WTC11 (cell line): ENCODE measurements around the gene TMPRSS6. TPM values are rescaled to one million over a fixed set of nuclear protein-coding genes. Genes with fewer than 3 reads are reported as not detected.

ENCODE experiments used
- ATAC-seq: fragments of 200-7000 bp; cut with Tn5 transposase; 2 replicates; pipeline ENCODE4 v1.10.0; 2021; ENCODE audit warnings: mild to moderate bottlenecking, moderate library complexity
- CTCF ChIA-PET: fragments of 300-600 bp; sonication (Branson Sonifier 250); formaldehyde crosslinking; loops from one replicate; lab custom pipeline; 2021; ENCODE audit warnings: antibody characterized with exemption; lab: Charles Lee
- POLR2A ChIA-PET: fragments of 350-600 bp; sonication (Branson Sonifier 250); formaldehyde crosslinking; loops from one replicate; lab custom pipeline; 2021; ENCODE audit warnings: antibody characterized with exemption; lab: Charles Lee
- DNase-seq: peaks from one replicate; pipeline ENCODE4 v3.0.0; 2021; ENCODE audit warnings: low spot score
- H3K27ac Mint-ChIP-seq: 2 replicates; pipeline ENCODE4 v1.8.0; 2021; ENCODE audit warnings: mixed read lengths
- H3K27me3 Mint-ChIP-seq: 2 replicates; pipeline ENCODE4 v1.8.0; 2021; ENCODE audit warnings: low read depth, mild to moderate bottlenecking, moderate library complexity, mixed read lengths
- H3K36me3 Mint-ChIP-seq: 2 replicates; pipeline ENCODE4 v1.8.0; 2021; ENCODE audit warnings: mixed read lengths
- H3K4me1 Mint-ChIP-seq: 2 replicates; pipeline ENCODE4 v1.8.0; 2022; ENCODE audit warnings: mixed read lengths
- H3K4me3 Mint-ChIP-seq: 2 replicates; pipeline ENCODE4 v1.8.0; 2021; ENCODE audit warnings: mild to moderate bottlenecking, moderate library complexity, mixed read lengths
- H3K9me3 Mint-ChIP-seq: 2 replicates; pipeline ENCODE4 v1.8.0; 2021; ENCODE audit warnings: mixed read lengths
- ATF1 ChIP-seq: sonication (generic); formaldehyde crosslinking; IDR thresholded peaks from 2 replicates; pipeline ENCODE4 v1.8.1; 2023; ENCODE audit warnings: mild to moderate bottlenecking, moderate library complexity, missing genetic modification reagents
- ELF4 ChIP-seq: sonication (generic); formaldehyde crosslinking; IDR thresholded peaks from 2 replicates; pipeline ENCODE4 v1.8.1; 2022; ENCODE audit warnings: low read depth, mild to moderate bottlenecking, moderate library complexity, missing genetic modification reagents
- ESRRA ChIP-seq: sonication (generic); formaldehyde crosslinking; IDR thresholded peaks from 2 replicates; pipeline ENCODE4 v1.8.1; 2022; ENCODE audit warnings: mild to moderate bottlenecking, missing genetic modification reagents, borderline replicate concordance
- HMGA2 ChIP-seq: fragments of 250-450 bp; sonication (Bioruptor Pico); IDR thresholded peaks from 2 replicates; pipeline ENCODE4 v1.4.0; 2021; ENCODE audit warnings: mild to moderate bottlenecking, moderate library complexity
- RELA ChIP-seq: sonication (generic); formaldehyde crosslinking; IDR thresholded peaks from 2 replicates; pipeline ENCODE4 v1.8.1; 2022; ENCODE audit warnings: missing genetic modification reagents, mild to moderate bottlenecking, borderline replicate concordance
- SMAD3 ChIP-seq: sonication (generic); formaldehyde crosslinking; IDR thresholded peaks from 2 replicates; pipeline ENCODE4 v1.8.0; 2022; ENCODE audit warnings: missing genetic modification reagents, mild to moderate bottlenecking, borderline replicate concordance
- SP1 ChIP-seq: sonication (generic); formaldehyde crosslinking; conservative IDR thresholded peaks from 2 replicates; pipeline ENCODE4 v1.8.1; 2022; ENCODE audit warnings: missing genetic modification reagents
- ZNF138 ChIP-seq: sonication (generic); formaldehyde crosslinking; conservative IDR thresholded peaks from 2 replicates; pipeline ENCODE4 v1.8.1; 2022; ENCODE audit warnings: mild to moderate bottlenecking, moderate library complexity, missing genetic modification reagents
- ZNF396 ChIP-seq: fragments of 250-450 bp; sonication (Bioruptor Pico); IDR thresholded peaks from 2 replicates; pipeline ENCODE4 v1.8.0; 2021; ENCODE audit warnings: mild to moderate bottlenecking, moderate library complexity, borderline replicate concordance
- ZNF416 ChIP-seq: fragments of 250-450 bp; sonication (Bioruptor Pico); IDR thresholded peaks from 2 replicates; pipeline ENCODE4 v1.9.0; 2021; ENCODE audit warnings: mild to moderate bottlenecking, inconsistent platforms
- total RNA-seq: library from RNA; stranded (reverse); gene quantifications from 3 replicates; pipeline ENCODE4 v1.2.3, GENCODE V29; 2021
- TF ChIP-seq, protein P1 (sequence below): fragments of 200-600 bp; IDR thresholded peaks from 2 replicates; pipeline ENCODE4 v1.8.0; 2022; ENCODE audit warnings: antibody characterized with exemption
- TF ChIP-seq, protein P2 (sequence below): fragments of 250-450 bp; sonication (Bioruptor Pico); IDR thresholded peaks from 2 replicates; pipeline ENCODE4 v2.1.2; 2022; ENCODE audit warnings: mild to moderate bottlenecking, moderate library complexity
- TF ChIP-seq, protein P3 (sequence below): sonication (generic); formaldehyde crosslinking; IDR thresholded peaks from 2 replicates; pipeline ENCODE4 v1.8.1; 2022; ENCODE audit warnings: mild to moderate bottlenecking, missing genetic modification reagents, moderate library complexity, borderline replicate concordance
- TF ChIP-seq, protein P4 (sequence below): sonication (generic); formaldehyde crosslinking; IDR thresholded peaks from 2 replicates; pipeline ENCODE4 v1.8.1; 2022; ENCODE audit warnings: mild to moderate bottlenecking, moderate library complexity, missing genetic modification reagents
- TF ChIP-seq, protein P5 (sequence below): fragments of 250-450 bp; sonication (Bioruptor Pico); IDR thresholded peaks from 2 replicates; pipeline ENCODE4 v1.9.0; 2021; ENCODE audit warnings: mild to moderate bottlenecking
- TF ChIP-seq, protein P6 (sequence below): fragments of 250-450 bp; sonication (Bioruptor Pico); IDR thresholded peaks from 2 replicates; pipeline ENCODE4 v1.9.0; 2021; ENCODE audit warnings: moderate library complexity, mild to moderate bottlenecking, inconsistent platforms, borderline replicate concordance

The TMPRSS6 gene
- total RNA-seq, 1 experiment from 2014 or later = 0.11 TPM

DNA sequence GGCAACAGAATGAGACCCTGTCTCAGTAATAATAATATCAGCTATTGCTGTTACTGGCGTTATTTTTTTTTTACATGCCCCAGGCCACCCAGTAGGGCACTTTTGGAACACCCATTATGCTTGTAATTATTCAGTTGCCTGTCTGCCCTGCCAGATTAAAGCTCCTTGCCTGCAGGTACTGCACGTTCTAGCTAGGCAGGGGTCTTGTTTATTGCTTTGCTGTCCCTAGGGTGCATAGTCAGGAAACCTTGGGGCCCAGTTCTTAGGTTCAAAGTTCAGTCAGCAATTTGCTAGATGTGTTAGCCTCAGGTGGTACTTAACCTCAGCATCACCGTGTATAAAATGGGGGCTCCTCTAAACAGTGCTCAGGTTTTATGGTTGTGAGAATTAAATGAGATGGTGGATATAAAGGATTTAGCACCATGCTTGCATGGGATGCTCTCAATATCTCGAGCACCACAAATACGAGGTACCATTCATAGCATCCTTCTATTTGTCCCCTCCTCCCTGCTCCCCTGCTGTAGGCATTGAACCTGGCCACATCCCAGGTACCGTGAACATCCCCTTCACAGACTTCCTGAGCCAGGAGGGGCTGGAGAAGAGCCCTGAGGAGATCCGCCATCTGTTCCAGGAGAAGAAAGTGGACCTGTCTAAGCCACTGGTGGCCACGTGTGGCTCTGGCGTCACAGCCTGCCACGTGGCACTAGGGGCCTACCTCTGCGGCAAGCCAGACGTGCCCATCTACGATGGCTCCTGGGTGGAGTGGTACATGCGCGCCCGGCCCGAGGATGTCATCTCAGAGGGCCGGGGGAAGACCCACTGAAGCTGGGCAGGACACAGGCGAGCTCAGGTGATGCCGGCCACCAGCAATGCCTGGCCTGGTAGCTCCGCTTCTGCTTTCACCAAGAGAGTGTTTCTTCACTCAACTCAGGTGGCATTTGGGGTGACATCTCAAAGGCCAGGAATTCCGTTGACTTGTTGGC is 80.5 kb downstream of the TMPRSS6 start (continued):
- TF ChIP-seq, protein P1, sequence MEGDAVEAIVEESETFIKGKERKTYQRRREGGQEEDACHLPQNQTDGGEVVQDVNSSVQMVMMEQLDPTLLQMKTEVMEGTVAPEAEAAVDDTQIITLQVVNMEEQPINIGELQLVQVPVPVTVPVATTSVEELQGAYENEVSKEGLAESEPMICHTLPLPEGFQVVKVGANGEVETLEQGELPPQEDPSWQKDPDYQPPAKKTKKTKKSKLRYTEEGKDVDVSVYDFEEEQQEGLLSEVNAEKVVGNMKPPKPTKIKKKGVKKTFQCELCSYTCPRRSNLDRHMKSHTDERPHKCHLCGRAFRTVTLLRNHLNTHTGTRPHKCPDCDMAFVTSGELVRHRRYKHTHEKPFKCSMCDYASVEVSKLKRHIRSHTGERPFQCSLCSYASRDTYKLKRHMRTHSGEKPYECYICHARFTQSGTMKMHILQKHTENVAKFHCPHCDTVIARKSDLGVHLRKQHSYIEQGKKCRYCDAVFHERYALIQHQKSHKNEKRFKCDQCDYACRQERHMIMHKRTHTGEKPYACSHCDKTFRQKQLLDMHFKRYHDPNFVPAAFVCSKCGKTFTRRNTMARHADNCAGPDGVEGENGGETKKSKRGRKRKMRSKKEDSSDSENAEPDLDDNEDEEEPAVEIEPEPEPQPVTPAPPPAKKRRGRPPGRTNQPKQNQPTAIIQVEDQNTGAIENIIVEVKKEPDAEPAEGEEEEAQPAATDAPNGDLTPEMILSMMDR = no peak
- TF ChIP-seq, protein P2, sequence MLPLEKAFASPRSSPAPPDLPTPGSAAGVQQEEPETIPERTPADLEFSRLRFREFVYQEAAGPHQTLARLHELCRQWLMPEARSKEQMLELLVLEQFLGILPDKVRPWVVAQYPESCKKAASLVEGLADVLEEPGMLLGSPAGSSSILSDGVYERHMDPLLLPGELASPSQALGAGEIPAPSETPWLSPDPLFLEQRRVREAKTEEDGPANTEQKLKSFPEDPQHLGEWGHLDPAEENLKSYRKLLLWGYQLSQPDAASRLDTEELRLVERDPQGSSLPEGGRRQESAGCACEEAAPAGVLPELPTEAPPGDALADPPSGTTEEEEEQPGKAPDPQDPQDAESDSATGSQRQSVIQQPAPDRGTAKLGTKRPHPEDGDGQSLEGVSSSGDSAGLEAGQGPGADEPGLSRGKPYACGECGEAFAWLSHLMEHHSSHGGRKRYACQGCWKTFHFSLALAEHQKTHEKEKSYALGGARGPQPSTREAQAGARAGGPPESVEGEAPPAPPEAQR (CRISPR knock-in tag) = no peak
- TF ChIP-seq, all 79 proteins: peak for 0

DNA sequence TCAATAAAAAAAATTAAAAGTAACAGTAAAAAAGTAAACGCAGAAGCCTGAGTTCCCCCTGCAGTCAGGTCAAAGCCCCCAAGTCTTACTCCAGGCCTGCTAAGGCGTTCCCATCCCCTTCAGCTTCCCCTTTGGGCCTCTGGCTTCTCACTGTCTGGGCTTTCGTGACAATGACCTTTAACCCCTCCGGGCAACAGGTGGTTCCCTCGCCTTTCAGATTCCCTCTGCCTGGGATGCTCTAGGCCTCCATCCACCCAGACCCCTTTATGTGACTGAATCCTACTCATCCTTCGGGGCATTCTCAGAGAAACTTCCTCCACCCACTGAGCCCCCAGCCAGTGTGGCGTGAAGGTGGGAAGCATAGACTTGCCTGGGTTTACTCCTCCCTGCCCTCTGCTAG is 82.0 kb downstream of the TMPRSS6 start:
- ATAC-seq (no peak), DNase-seq (no peak)
- no peak overlapping the region for H3K4me3 Mint-ChIP-seq
- H3K27ac Mint-ChIP-seq = no peak overlapping the region
- no peaks in the 10 kb centered on the region for H3K9me3 Mint-ChIP-seq
- H3K27me3 Mint-ChIP-seq = no peaks in the 10 kb centered on the region
- no peak for TF ChIP-seq HMGA2
- TF ChIP-seq ZNF138 (CRISPR knock-in tag) = no peak
- no peak for TF ChIP-seq ATF1 (CRISPR knock-in tag)
- TF ChIP-seq, protein P3, sequence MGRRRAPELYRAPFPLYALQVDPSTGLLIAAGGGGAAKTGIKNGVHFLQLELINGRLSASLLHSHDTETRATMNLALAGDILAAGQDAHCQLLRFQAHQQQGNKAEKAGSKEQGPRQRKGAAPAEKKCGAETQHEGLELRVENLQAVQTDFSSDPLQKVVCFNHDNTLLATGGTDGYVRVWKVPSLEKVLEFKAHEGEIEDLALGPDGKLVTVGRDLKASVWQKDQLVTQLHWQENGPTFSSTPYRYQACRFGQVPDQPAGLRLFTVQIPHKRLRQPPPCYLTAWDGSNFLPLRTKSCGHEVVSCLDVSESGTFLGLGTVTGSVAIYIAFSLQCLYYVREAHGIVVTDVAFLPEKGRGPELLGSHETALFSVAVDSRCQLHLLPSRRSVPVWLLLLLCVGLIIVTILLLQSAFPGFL (CRISPR knock-in tag) = no peak
- TF ChIP-seq, protein P4, sequence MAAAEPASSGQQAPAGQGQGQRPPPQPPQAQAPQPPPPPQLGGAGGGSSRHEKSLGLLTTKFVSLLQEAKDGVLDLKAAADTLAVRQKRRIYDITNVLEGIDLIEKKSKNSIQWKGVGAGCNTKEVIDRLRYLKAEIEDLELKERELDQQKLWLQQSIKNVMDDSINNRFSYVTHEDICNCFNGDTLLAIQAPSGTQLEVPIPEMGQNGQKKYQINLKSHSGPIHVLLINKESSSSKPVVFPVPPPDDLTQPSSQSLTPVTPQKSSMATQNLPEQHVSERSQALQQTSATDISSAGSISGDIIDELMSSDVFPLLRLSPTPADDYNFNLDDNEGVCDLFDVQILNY = no peak
- no peak for TF ChIP-seq ELF4 (CRISPR knock-in tag)
- TF ChIP-seq, protein P5, sequence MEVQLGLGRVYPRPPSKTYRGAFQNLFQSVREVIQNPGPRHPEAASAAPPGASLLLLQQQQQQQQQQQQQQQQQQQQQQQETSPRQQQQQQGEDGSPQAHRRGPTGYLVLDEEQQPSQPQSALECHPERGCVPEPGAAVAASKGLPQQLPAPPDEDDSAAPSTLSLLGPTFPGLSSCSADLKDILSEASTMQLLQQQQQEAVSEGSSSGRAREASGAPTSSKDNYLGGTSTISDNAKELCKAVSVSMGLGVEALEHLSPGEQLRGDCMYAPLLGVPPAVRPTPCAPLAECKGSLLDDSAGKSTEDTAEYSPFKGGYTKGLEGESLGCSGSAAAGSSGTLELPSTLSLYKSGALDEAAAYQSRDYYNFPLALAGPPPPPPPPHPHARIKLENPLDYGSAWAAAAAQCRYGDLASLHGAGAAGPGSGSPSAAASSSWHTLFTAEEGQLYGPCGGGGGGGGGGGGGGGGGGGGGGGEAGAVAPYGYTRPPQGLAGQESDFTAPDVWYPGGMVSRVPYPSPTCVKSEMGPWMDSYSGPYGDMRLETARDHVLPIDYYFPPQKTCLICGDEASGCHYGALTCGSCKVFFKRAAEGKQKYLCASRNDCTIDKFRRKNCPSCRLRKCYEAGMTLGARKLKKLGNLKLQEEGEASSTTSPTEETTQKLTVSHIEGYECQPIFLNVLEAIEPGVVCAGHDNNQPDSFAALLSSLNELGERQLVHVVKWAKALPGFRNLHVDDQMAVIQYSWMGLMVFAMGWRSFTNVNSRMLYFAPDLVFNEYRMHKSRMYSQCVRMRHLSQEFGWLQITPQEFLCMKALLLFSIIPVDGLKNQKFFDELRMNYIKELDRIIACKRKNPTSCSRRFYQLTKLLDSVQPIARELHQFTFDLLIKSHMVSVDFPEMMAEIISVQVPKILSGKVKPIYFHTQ (CRISPR knock-in tag) = no peak
- TF ChIP-seq ESRRA (CRISPR knock-in tag) = no peak
- TF ChIP-seq, protein P6, sequence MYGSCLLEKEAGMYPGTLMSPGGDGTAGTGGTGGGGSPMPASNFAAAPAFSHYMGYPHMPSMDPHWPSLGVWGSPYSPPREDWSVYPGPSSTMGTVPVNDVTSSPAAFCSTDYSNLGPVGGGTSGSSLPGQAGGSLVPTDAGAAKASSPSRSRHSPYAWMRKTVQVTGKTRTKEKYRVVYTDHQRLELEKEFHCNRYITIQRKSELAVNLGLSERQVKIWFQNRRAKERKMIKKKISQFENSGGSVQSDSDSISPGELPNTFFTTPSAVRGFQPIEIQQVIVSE (CRISPR knock-in tag) = no peak
- TF ChIP-seq RELA (CRISPR knock-in tag) = no peak
- TF ChIP-seq SP1 (CRISPR knock-in tag) = no peak
- no peak for TF ChIP-seq SMAD3 (CRISPR knock-in tag)
- no peak for TF ChIP-seq ZNF396
- no peak for TF ChIP-seq ZNF416 (CRISPR knock-in tag)
- CTCF ChIA-PET = no interaction called here
- H3K36me3 Mint-ChIP-seq = peaks cover 26% of the 10 kb centered on the region
- POLR2A ChIA-PET = no interaction called here
- peaks cover 24% of the 10 kb centered on the region for H3K4me1 Mint-ChIP-seq
